ENCODE data around the gene DNAH17.
"Not testable (repeated sequence)": the region's sequence is repeated elsewhere in the genome, so short reads cannot be mapped to it uniquely, and the experiment has no call there.

DNAH17 gene

GRCh38 chr17:78466109-78466785 lies 110.9 kb downstream of the DNAH17 start:
- not testable (repeated sequence) for H3K27ac ChIP-seq; DNase-seq (ENCODE audit: low read depth, low spot score)

DNA sequence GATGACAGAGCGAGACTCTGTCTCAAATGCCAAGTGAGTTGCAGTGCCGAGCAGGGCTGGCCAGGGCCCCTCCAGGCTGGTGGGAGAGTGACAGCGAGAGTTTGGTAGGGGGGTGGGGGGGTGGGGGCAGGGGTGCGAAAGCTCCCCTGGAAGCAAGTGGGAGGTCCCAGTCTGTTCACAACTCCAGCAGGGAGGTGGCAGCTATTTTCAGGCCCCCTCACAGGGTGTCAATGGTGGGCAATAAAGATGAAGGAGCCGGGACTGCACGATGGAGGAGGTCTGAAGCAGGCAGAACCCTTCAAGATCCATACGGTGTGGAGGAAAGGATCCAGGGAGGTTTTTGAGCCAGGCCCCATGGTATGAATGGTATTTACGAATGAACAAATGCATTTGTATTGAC lies 115.0 kb downstream of the DNAH17 start:
- DNase-seq (ENCODE audit: low read depth, low spot score), result no peak
- H3K27ac ChIP-seq, result no peak overlapping the region

DNA sequence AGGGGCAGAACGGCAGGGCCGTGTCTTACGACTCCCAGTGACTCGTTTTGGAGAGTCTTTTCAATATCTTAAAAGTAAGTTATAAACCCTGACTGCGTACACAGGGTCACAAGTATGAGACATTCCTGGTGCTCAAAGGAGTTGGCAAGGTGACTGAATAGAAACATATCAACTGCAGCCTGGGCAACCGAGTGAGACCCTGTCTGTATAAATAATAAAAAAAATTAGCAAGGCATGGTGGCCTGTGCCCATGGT lies 115.5 kb downstream of the DNAH17 start:
- H3K27ac ChIP-seq, result no peak overlapping the region
- no peak for DNase-seq (ENCODE audit: low read depth, low spot score)

GRCh38 chr17:78460951-78461798 lies 116.0 kb downstream of the DNAH17 start:
- no peak overlapping the region for H3K27ac ChIP-seq
- no peak for DNase-seq (ENCODE audit: low read depth, low spot score)

GRCh38 chr17:78460176-78460675 lies 117.0 kb downstream of the DNAH17 start:
- H3K27ac ChIP-seq, result no peak overlapping the region
- no peak for DNase-seq (ENCODE audit: low read depth, low spot score)

DNA sequence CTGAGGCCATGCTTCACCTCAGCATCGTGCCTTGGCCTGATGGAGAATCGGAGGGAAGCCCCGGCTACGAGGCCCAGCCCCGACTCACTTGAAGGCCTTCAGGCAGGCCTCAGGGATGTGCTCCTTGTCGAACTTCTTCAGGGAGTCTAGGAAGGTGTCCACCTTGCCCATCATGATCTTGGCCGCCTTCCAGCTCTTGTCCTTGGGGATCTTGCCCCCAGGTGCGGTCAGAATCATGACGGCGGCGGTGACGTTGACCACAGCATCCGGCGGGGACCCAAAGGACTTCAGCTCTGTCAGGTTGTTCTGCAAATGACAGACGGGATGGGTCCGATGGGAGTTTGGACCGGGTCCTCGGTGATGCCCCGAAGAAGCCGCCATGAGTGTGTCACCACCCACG lies 117.5 kb downstream of the DNAH17 start:
- no peak overlapping the region for H3K27ac ChIP-seq
- no peak for DNase-seq (ENCODE audit: low read depth, low spot score)

GRCh38 chr17:78458736-78459335 lies 118.4 kb downstream of the DNAH17 start:
- H3K27ac ChIP-seq, result no peak overlapping the region
- DNase-seq (ENCODE audit: low read depth, low spot score), result no peak

- no peak overlapping the region for H3K27ac ChIP-seq
- DNase-seq (ENCODE audit: low read depth, low spot score), result no peak
These were observed 119.1 kb downstream of the DNAH17 start for GRCh38 chr17:78458091-78458490.

GRCh38 chr17:78454346-78454745 lies 122.8 kb downstream of the DNAH17 start:
- no peak overlapping the region for H3K27ac ChIP-seq
- no peak for DNase-seq (ENCODE audit: low read depth, low spot score)

DNA sequence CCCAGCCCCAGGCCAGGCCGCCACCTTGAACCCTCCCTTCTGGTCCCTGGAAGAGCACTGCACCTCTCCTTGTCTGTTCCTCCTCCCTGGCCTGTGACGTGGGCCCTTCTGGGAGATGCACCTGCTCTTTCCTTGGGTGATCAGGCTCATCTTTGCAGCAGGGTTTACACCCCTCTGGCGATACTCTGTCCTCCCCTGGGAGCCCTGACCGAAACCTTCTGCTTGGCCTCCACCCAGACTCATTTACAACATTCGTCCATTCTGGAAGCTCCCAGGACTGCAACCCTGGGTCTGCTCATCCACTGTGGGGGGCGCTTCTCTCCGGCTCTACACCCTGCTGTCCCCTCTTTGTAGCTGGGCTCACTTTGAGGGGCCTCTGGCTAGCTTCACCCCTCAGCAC lies 125.4 kb downstream of the DNAH17 start:
- no peak for DNase-seq (ENCODE audit: low read depth, low spot score)
- H3K27ac ChIP-seq, result no peak overlapping the region

DNA sequence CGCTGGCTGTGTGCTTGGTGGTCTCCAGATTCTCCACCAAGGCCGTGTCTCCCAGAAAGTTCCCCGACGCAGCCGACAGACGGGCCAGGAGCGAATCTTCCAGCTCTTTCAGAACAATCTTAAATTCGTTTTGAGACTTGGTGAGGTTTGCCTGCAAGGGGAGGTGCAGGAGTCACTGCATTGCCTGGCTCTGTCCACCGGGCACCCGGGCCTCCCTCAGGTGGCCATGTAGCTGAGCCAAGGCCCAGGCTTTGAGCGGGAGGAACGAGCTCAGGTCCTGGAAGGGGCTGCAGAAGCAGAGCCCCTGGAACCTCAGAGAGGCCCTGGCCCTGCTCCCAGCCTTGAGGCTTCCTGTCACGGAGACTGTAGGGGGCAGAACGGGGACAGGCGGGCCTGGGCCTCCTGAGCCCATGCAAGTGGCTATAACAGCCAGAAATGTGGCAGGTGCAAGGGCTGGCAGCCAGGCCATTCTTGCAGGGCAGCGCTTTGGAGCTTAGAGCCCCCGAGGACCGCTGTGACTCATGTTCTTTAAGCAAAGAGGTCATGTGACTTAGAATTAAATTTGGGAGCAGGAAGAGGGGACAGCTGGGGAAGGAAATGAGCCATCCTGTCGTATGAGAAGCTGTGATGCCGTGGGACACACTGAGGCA lies 126.4 kb downstream of the DNAH17 start:
- no peak for DNase-seq (ENCODE audit: low read depth, low spot score)
- no peak overlapping the region for H3K27ac ChIP-seq

GRCh38 chr17:78449983-78450595 lies 127.1 kb downstream of the DNAH17 start:
- no peak overlapping the region for H3K27ac ChIP-seq
- DNase-seq (ENCODE audit: low read depth, low spot score), result no peak

DNA sequence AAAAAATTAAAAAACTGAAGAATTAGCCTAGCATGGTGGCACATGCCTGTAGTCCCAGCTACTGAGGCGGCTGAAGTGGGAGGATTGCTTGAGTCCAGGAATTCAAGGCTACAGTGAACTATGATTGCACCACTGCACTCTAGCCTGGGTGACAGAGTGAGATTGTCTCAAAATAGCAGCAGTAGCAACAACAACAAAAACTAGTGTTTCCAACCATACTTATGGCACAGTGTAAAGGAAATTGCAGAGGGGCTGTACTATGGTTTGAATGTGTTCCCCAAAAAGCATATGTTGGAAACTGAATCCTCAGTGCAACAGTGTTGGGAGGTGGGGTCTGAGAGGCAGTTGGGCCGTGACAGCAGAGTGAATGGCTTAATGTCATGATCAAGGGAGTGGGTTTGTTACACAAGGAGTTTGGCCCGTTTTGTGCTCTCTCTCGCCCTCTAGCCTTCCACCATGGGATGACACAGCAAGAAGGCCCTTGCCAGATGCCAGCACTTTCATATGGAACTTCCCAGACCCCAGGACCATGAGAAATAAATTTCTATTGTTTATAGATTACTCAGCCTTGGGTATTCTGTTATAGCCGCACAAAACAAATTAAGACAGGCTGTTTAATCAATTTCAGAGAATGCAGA lies 128.7 kb downstream of the DNAH17 start:
- DNase-seq (ENCODE audit: low read depth, low spot score), result no peak
- H3K27ac ChIP-seq, result no peak overlapping the region

- no peak for DNase-seq (ENCODE audit: low read depth, low spot score)
These were observed 130.4 kb downstream of the DNAH17 start for GRCh38 chr17:78446833-78447232.

GRCh38 chr17:78444392-78444791 lies 132.8 kb downstream of the DNAH17 start:
- DNase-seq (ENCODE audit: low read depth, low spot score), result no peak

More at GRCh38 chr17:78446833-78447232, 130.4 kb downstream of the DNAH17 start:
- H3K27ac ChIP-seq, result no peak overlapping the region

DNA sequence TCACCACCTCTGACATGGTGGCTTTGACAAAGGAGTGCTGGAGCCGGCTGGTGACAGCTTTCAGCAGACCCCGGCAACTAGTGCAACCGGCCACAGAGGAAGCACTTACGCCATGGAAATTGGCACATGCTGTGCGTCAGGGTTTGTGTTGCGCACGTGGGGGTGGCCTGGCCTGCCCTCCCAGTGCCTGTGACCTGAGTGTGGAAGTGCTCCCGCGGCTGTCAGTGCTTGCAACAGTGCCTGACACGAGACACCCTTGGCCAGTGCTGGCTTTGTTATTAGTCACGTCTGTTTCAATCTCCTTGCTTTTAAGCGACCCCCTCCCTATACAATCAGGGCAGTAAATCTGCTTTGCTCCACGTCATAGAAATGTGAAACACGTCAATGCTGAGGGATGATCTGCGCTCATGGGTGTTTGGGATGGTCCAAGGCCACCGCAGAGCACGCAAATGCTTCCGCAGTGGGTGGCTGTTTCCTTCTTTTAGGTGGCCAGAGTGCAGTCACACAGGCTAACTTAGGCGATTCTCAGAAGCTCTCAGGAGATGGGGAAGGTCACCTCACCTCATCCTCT lies 134.5 kb downstream of the DNAH17 start:
- no peak overlapping the region for H3K27ac ChIP-seq
- DNase-seq (ENCODE audit: low read depth, low spot score), result no peak

More at GRCh38 chr17:78444392-78444791, 132.8 kb downstream of the DNAH17 start:
- no peak overlapping the region for H3K27ac ChIP-seq

GRCh38 chr17:78441271-78441971 lies 135.8 kb downstream of the DNAH17 start:
- no peak overlapping the region for H3K27ac ChIP-seq
- no peak for DNase-seq (ENCODE audit: low read depth, low spot score)

GRCh38 chr17:78438694-78439325 lies 138.4 kb downstream of the DNAH17 start:
- DNase-seq (ENCODE audit: low read depth, low spot score), result no peak
- no peak overlapping the region for H3K27ac ChIP-seq

Measured in epithelial cell of prostate (primary cell).